Fibroblast of skin of left quadriceps (primary cell): Measurements from ENCODE around the gene OASL.
A peak's percentile ranks its signal among the peaks of the same experiment; 100 is the strongest.

Experiments
- DNase-seq, 2 experiments: peaks; one replicate each; pipeline ENCODE4 v3.0.0-alpha.2; 2013; ENCODE audit warnings: low read depth in 2 of 2

Gene OASL

GRCh38 chr12:121015825-121016766 is 22.9 kb downstream of the OASL start, which contains the start of gene C12orf43:
C12orf43 (minus strand) TSS chr12:121016487; CDS start chr12:121016474, 13 bp downstream.
- peak; percentile 75 to 78 for DNase-seq

GRCh38 chr12:121013715-121014114 is 25.3 kb downstream of the OASL start:
- DNase-seq = no peak

- no peak for DNase-seq
Measured at GRCh38 chr12:121011820-121012219, 27.2 kb downstream of the OASL start.

GRCh38 chr12:121010860-121011259 is 28.2 kb downstream of the OASL start:
- DNase-seq = no peak

GRCh38 chr12:121009741-121010140 is 29.3 kb downstream of the OASL start:
- peak in 1 of 2 experiments; percentile 6 for DNase-seq

GRCh38 chr12:121008347-121009098 is 30.5 kb downstream of the OASL start:
- no peak for DNase-seq

- no peak for DNase-seq
Measured at GRCh38 chr12:121005346-121005815, 33.7 kb downstream of the OASL start.

- DNase-seq = no peak
Measured at GRCh38 chr12:121004253-121004815, 34.7 kb downstream of the OASL start.

GRCh38 chr12:121003650-121004049 is 35.4 kb downstream of the OASL start:
- no peak for DNase-seq

- no peak for DNase-seq
Measured at GRCh38 chr12:121001841-121002483, 37.1 kb downstream of the OASL start.

- no peak for DNase-seq
Measured at GRCh38 chr12:121001060-121001459, 38.0 kb downstream of the OASL start.

- no peak for DNase-seq
Measured at GRCh38 chr12:121000530-121000929, 38.5 kb downstream of the OASL start.

- peak in 1 of 2 experiments; percentile 3 for DNase-seq
Measured at GRCh38 chr12:120999191-121000120, 39.6 kb downstream of the OASL start.

GRCh38 chr12:120998435-120998834 is 40.6 kb downstream of the OASL start:
- DNase-seq = no peak

GRCh38 chr12:120997448-120997847 is 41.6 kb downstream of the OASL start:
- no peak for DNase-seq

- DNase-seq = no peak
Measured at GRCh38 chr12:120996133-120996746, 42.8 kb downstream of the OASL start.

GRCh38 chr12:120994589-120995337 is 44.3 kb downstream of the OASL start:
- DNase-seq = no peak

GRCh38 chr12:120994059-120994458 is 45.0 kb downstream of the OASL start:
- no peak for DNase-seq

GRCh38 chr12:120993496-120993895 is 45.5 kb downstream of the OASL start:
- DNase-seq = no peak
